Measurements from ENCODE around the gene BEND6. TPM values are rescaled to one million over a fixed set of nuclear protein-coding genes. Genes with fewer than 3 reads are reported as not detected.

The BEND6 gene
- total and polyA plus RNA-seq, 2 of the 13 experiments (the other 11 are each of a cell fraction or from before 2014, with no cell fraction given) = 0.20 to 0.21 TPM

- TF ChIP-seq NFAT5 (CRISPR knock-in tag; IDR thresholded peaks at IDR 0.05) (no peak), ZNF878 (CRISPR knock-in tag; IDR thresholded peaks at IDR 0.05) (no peak), KAT7 (CRISPR knock-in tag; IDR thresholded peaks at IDR 0.05; ENCODE audit: borderline replicate concordance) (peak; percentile 23; the same call in 1 of the 2 replicates), BRF2 (CRISPR knock-in tag; IDR thresholded peaks at IDR 0.05) (0 out of 2 replicates have a peak, but pooled peaks have one; percentile 10), UBTF (CRISPR knock-in tag; IDR thresholded peaks at IDR 0.05) (peak; percentile 87), PHF8 (CRISPR knock-in tag; IDR thresholded peaks at IDR 0.05) (peak; percentile 72), ERF (CRISPR knock-in tag; IDR thresholded peaks at IDR 0.05) (0 out of 2 replicates have a peak, but pooled peaks have one; percentile 54), ZFYVE20 (CRISPR knock-in tag; IDR thresholded peaks at IDR 0.05; ENCODE audit: borderline replicate concordance, low read depth) (no peak), ZNF274 (CRISPR knock-in tag; IDR thresholded peaks at IDR 0.05) (peak; percentile 35; the same call in 1 of the 2 replicates), ZBTB26 (CRISPR knock-in tag; IDR thresholded peaks at IDR 0.05; ENCODE audit: borderline replicate concordance) (no peak), TRIM22 (IDR thresholded peaks at IDR 0.05) (no peak), SRF (IDR thresholded peaks at IDR 0.05; ENCODE audit: low read depth, low read length) (no peak), NFYB (CRISPR knock-in tag; IDR thresholded peaks at IDR 0.05) (no peak), ZNF749 (CRISPR knock-in tag; IDR thresholded peaks at IDR 0.05; ENCODE audit: borderline replicate concordance) (no peak), ZNF83 (CRISPR knock-in tag; IDR thresholded peaks at IDR 0.05; ENCODE audit: borderline replicate concordance) (no peak), DRAP1 (CRISPR knock-in tag; IDR thresholded peaks at IDR 0.05) (no peak)
These were observed 556 bp downstream of the BEND6 start (continued) for GRCh38 chr6:56955171-56956155.
